Measurements from ENCODE around the gene KIAA0825.

The KIAA0825 gene

GRCh38 chr5:94615862-94616261 is 2.5 kb downstream of the KIAA0825 start:
- H3K9me3 ChIP-seq (ENCODE audit: control insufficient read depth, insufficient read depth, low read length) = no peaks in the 10 kb centered on the region
- H3K27me3 ChIP-seq (ENCODE audit: control insufficient read depth, low read length) = no peaks in the 10 kb centered on the region
- H3K4me2 ChIP-seq (ENCODE audit: low read length) = no peak overlapping the region
- TF ChIP-seq CTCF (IDR thresholded peaks at IDR 0.05; ENCODE audit: low read depth, low read length, poor library complexity, severe bottlenecking) = no peak
- TF ChIP-seq EZH2phosphoT487 (IDR thresholded peaks at IDR 0.05; ENCODE audit: borderline replicate concordance, low read length) = no peak
- no peaks in the 10 kb centered on the region for H3K9me2 ChIP-seq (replicated peaks; ENCODE audit: control insufficient read depth, low read length)
- no peak overlapping the region for H3K27ac ChIP-seq (ENCODE audit: low read depth, low read length)
- no peaks in the 10 kb centered on the region for H3K36me3 ChIP-seq (ENCODE audit: control insufficient read depth, low read length)
- no peak overlapping the region for H3K4me3 ChIP-seq (ENCODE audit: low read length)
- H3F3A ChIP-seq (ENCODE audit: control insufficient read depth, insufficient read depth) = no peaks in the 10 kb centered on the region; the same call in 1 of the 2 replicates
- peaks cover 27% of the 10 kb centered on the region for H3K4me1 ChIP-seq (ENCODE audit: control insufficient read depth, low read length)
- H4K20me1 ChIP-seq (ENCODE audit: control insufficient read depth, insufficient read depth, low read depth, low read length) = peaks cover 4% of the 10 kb centered on the region; the same call in 1 of the 2 replicates
- H3K79me2 ChIP-seq (ENCODE audit: control insufficient read depth, low read length) = peaks cover 39% of the 10 kb centered on the region

GRCh38 chr5:94614156-94614805 is 4.1 kb downstream of the KIAA0825 start:
- no peaks in the 10 kb centered on the region for H4K20me1 ChIP-seq (ENCODE audit: control insufficient read depth, insufficient read depth, low read depth, low read length)
- H3F3A ChIP-seq (ENCODE audit: control insufficient read depth, insufficient read depth) = no peaks in the 10 kb centered on the region
- no peak overlapping the region for H3K4me2 ChIP-seq (ENCODE audit: low read length)
- no peak overlapping the region for H3K4me3 ChIP-seq (ENCODE audit: low read length)
- no peaks in the 10 kb centered on the region for H3K27me3 ChIP-seq (ENCODE audit: control insufficient read depth, low read length)
- TF ChIP-seq EZH2phosphoT487 (IDR thresholded peaks at IDR 0.05; ENCODE audit: borderline replicate concordance, low read length) = no peak
- no peak for TF ChIP-seq CTCF (IDR thresholded peaks at IDR 0.05; ENCODE audit: low read depth, low read length, poor library complexity, severe bottlenecking)
- H3K79me2 ChIP-seq (ENCODE audit: control insufficient read depth, low read length) = peaks cover 24% of the 10 kb centered on the region
- no peaks in the 10 kb centered on the region for H3K9me2 ChIP-seq (replicated peaks; ENCODE audit: control insufficient read depth, low read length)
- peaks cover 15% of the 10 kb centered on the region for H3K4me1 ChIP-seq (ENCODE audit: control insufficient read depth, low read length)
- H3K27ac ChIP-seq (ENCODE audit: low read depth, low read length) = no peak overlapping the region
- no peaks in the 10 kb centered on the region for H3K36me3 ChIP-seq (ENCODE audit: control insufficient read depth, low read length)
- H3K9me3 ChIP-seq (ENCODE audit: control insufficient read depth, insufficient read depth, low read length) = no peaks in the 10 kb centered on the region

GRCh38 chr5:94613583-94613982 is 4.8 kb downstream of the KIAA0825 start:
- TF ChIP-seq CTCF (IDR thresholded peaks at IDR 0.05; ENCODE audit: low read depth, low read length, poor library complexity, severe bottlenecking) (peak; percentile 36), EZH2phosphoT487 (IDR thresholded peaks at IDR 0.05; ENCODE audit: borderline replicate concordance, low read length) (no peak)
- Histone ChIP-seq H3K4me1 (ENCODE audit: control insufficient read depth, low read length) (peaks cover 15% of the 10 kb centered on the region), H3K36me3 (ENCODE audit: control insufficient read depth, low read length) (no peaks in the 10 kb centered on the region), H3K9me2 (replicated peaks; ENCODE audit: control insufficient read depth, low read length) (no peaks in the 10 kb centered on the region), H3K4me3 (ENCODE audit: low read length) (no peak overlapping the region), H3K27ac (ENCODE audit: low read depth, low read length) (no peak overlapping the region), H3K9me3 (ENCODE audit: control insufficient read depth, insufficient read depth, low read length) (no peaks in the 10 kb centered on the region), H3K79me2 (ENCODE audit: control insufficient read depth, low read length) (peaks cover 18% of the 10 kb centered on the region), H3K27me3 (ENCODE audit: control insufficient read depth, low read length) (no peaks in the 10 kb centered on the region), H3F3A (ENCODE audit: control insufficient read depth, insufficient read depth) (no peaks in the 10 kb centered on the region), H4K20me1 (ENCODE audit: control insufficient read depth, insufficient read depth, low read depth, low read length) (no peaks in the 10 kb centered on the region), H3K4me2 (ENCODE audit: low read length) (no peak overlapping the region)
